ENCODE measurements around the gene ST8SIA4. TPM values are rescaled to one million over a fixed set of nuclear protein-coding genes. Genes with fewer than 3 reads are reported as not detected.

Gene ST8SIA4
- total RNA-seq, 2 experiments from 2014 or later, result 17.8 to 19.5 TPM

- Mint-ChIP-seq H3K4me1 (ENCODE audit: low read depth) (peaks cover 24% of the 10 kb centered on the region), H3K9me3 (no peaks in the 10 kb centered on the region), H3K36me3 (ENCODE audit: low read depth) (peaks cover 5% of the 10 kb centered on the region), H3K4me3 (no peak overlapping the region), H3K27me3 (no peaks in the 10 kb centered on the region), H3K27ac (no peak overlapping the region)
- H3K4me1 ChIP-seq (ENCODE audit: insufficient read depth, low read length), result peaks cover 13% of the 10 kb centered on the region
- H3K27ac ChIP-seq (ENCODE audit: low read depth in 1 of 2, low read length in 2 of 2), result no peak overlapping the region
- no peak for TF ChIP-seq CTCF (IDR thresholded peaks at IDR 0.05)
- H3K36me3 ChIP-seq (ENCODE audit: insufficient read depth, low read length), result no peaks in the 10 kb centered on the region
- H3K4me3 ChIP-seq (ENCODE audit: low read length), result no peak overlapping the region
- ChIA-PET CTCF (interaction anchor here (0.6 to 1.1 kb wide), 2 partner anchors 9 to 133 kb away, joined by 3 to 5 read pairs; no protein-coding TSS in a partner anchor), POLR2A (interaction anchor here (0.6 kb wide), 1 partner anchor 82 kb away, joined by 3 read pairs; no protein-coding TSS in a partner anchor)
- H3K27me3 ChIP-seq (ENCODE audit: control insufficient read depth in 1 of 2, insufficient read depth in 2 of 2, low read length in 2 of 2), result no peaks in the 10 kb centered on the region
- no peak for ATAC-seq (ENCODE audit: poor library complexity)
- intact Hi-C loops (cut with DNase I, micrococcal nuclease), result no loop called here
- DNase-seq, result no peak
- H3K9me3 ChIP-seq (ENCODE audit: control insufficient read depth in 1 of 2, insufficient read depth in 1 of 2, low read length in 2 of 2), result no peaks in the 10 kb centered on the region
Observed at GRCh38 chr5:100909034-100909433, 6.0 kb upstream of the ST8SIA4 start.

GRCh38 chr5:100905259-100905914, 2.3 kb upstream of the ST8SIA4 start:
- no peaks in the 10 kb centered on the region for H3K36me3 ChIP-seq (ENCODE audit: insufficient read depth, low read length)
- peak overlapping the region; percentile 44 to 96 for H3K27ac ChIP-seq (ENCODE audit: low read depth in 1 of 2, low read length in 2 of 2)
- peak in 4 of 14 experiments; percentile 30 to 65 (median 55) for DNase-seq
- no peak for TF ChIP-seq CTCF (IDR thresholded peaks at IDR 0.05)
- no peaks in the 10 kb centered on the region for H3K9me3 ChIP-seq (ENCODE audit: control insufficient read depth in 1 of 2, insufficient read depth in 1 of 2, low read length in 2 of 2)
- ATAC-seq (ENCODE audit: poor library complexity), result no peak
- Mint-ChIP-seq H3K4me3 (peak overlapping the region; percentile 92), H3K27ac (peak overlapping the region; percentile 93), H3K4me1 (ENCODE audit: low read depth) (peaks cover 36% of the 10 kb centered on the region), H3K36me3 (ENCODE audit: low read depth) (peaks cover 33% of the 10 kb centered on the region), H3K9me3 (no peaks in the 10 kb centered on the region), H3K27me3 (no peaks in the 10 kb centered on the region)
- ChIA-PET CTCF (interaction anchor here (0.7 kb wide), 1 partner anchor 12 kb away, joined by 3 read pairs; no protein-coding TSS in a partner anchor), POLR2A (interaction anchor here (0.6 to 6.5 kb wide), 5 partner anchors 16 to 126 kb away, joined by 4 to 181 read pairs (median 11); no protein-coding TSS in a partner anchor)
- intact Hi-C loops (cut with DNase I, micrococcal nuclease), result no loop called here
- H3K27me3 ChIP-seq (ENCODE audit: control insufficient read depth in 1 of 2, insufficient read depth in 2 of 2, low read length in 2 of 2), result no peaks in the 10 kb centered on the region
- peaks cover 22% of the 10 kb centered on the region for H3K4me1 ChIP-seq (ENCODE audit: insufficient read depth, low read length)
- H3K4me3 ChIP-seq (ENCODE audit: low read length), result peak overlapping the region; percentile 92

- intact Hi-C loops (cut with DNase I, micrococcal nuclease), result loop anchor here (5.0 kb wide), 6 partner anchors 67 to 1977 kb away; partner anchors contain the start of genes FAM174A (in 2 of the 2) and CHD1 (in 1 of the 2)
- Histone ChIP-seq H3K27me3 (ENCODE audit: control insufficient read depth in 1 of 2, insufficient read depth in 2 of 2, low read length in 2 of 2) (no peaks in the 10 kb centered on the region), H3K4me1 (ENCODE audit: insufficient read depth, low read length) (peaks cover 28% of the 10 kb centered on the region), H3K9me3 (ENCODE audit: control insufficient read depth in 1 of 2, insufficient read depth in 1 of 2, low read length in 2 of 2) (no peaks in the 10 kb centered on the region), H3K4me3 (ENCODE audit: low read length) (peak overlapping the region; percentile 92), H3K27ac (ENCODE audit: low read depth in 1 of 2, low read length in 2 of 2) (peak overlapping the region; percentile 83 to 96), H3K36me3 (ENCODE audit: insufficient read depth, low read length) (no peaks in the 10 kb centered on the region)
- H3K4me3 Mint-ChIP-seq, result peak overlapping the region; percentile 92
- H3K9me3 Mint-ChIP-seq, result no peaks in the 10 kb centered on the region
- ATAC-seq (ENCODE audit: poor library complexity) (peak; percentile 22), DNase-seq (peak in 12 of 14 experiments; percentile 16 to 81 (median 43))
- H3K27me3 Mint-ChIP-seq, result no peaks in the 10 kb centered on the region
- H3K4me1 Mint-ChIP-seq (ENCODE audit: low read depth), result peaks cover 46% of the 10 kb centered on the region
- no peak for TF ChIP-seq CTCF (IDR thresholded peaks at IDR 0.05)
- CTCF ChIA-PET, result interaction anchor here (1.2 kb wide), 1 partner anchor 59 kb away, joined by 3 read pairs; no protein-coding TSS in a partner anchor
- H3K36me3 Mint-ChIP-seq (ENCODE audit: low read depth), result peaks cover 40% of the 10 kb centered on the region
- POLR2A ChIA-PET, result interaction anchor here (0.8 to 6.5 kb wide), 10 partner anchors 15 to 1986 kb away, joined by 3 to 181 read pairs (median 7); partner anchors contain the start of gene CHD1
- peak overlapping the region; percentile 93 for H3K27ac Mint-ChIP-seq
Observed at GRCh38 chr5:100904259-100904861, 1.3 kb upstream of the ST8SIA4 start.

Data from CD4-positive, alpha-beta T cell (primary cell).